Suprapubic skin (tissue), 4 donors: Measurements from ENCODE around the gene MYMK. TPM values are rescaled to one million over a fixed set of nuclear protein-coding genes. Genes with fewer than 3 reads are reported as not detected.

Source experiments
- DNase-seq, 2 donors: peaks; one replicate each; pipeline ENCODE4 v3.0.0-alpha.2; 2019; ENCODE audit warnings: low spot score in 2 of 2
- H3K27ac ChIP-seq: fragments of 200-600 bp; sonication (generic); one replicate; pipeline ENCODE4 v1.5.1; 2019
- H3K27me3 ChIP-seq: fragments of 200-600 bp; sonication (generic); one replicate; pipeline ENCODE4 v1.5.1; 2019
- H3K36me3 ChIP-seq: fragments of 200-600 bp; sonication (generic); one replicate; pipeline ENCODE4 v1.5.1; 2019
- H3K4me1 ChIP-seq: fragments of 200-600 bp; sonication (generic); one replicate; pipeline ENCODE4 v1.5.1; 2019
- H3K4me3 ChIP-seq: fragments of 200-600 bp; sonication (generic); one replicate; pipeline ENCODE4 v1.5.1; 2019; ENCODE audit warnings: mild to moderate bottlenecking
- H3K9me3 ChIP-seq: fragments of 200-600 bp; sonication (generic); one replicate; pipeline ENCODE4 v1.5.1; 2019
- EP300 ChIP-seq: sonication (generic); formaldehyde crosslinking; IDR thresholded peaks from one replicate; pipeline ENCODE4 v1.6.1; 2017; ENCODE audit warnings: antibody characterized with exemption
- POLR2A ChIP-seq, 2 donors: fragments of 450-650 bp; IDR thresholded peaks; one replicate each; pipeline ENCODE4 v1.6.1; 2017; ENCODE audit warnings: antibody characterized with exemption in 2 of 2, mild to moderate bottlenecking in 2 of 2, moderate library complexity in 2 of 2
- POLR2AphosphoS5 ChIP-seq, 3 donors: sonication (generic); formaldehyde crosslinking; IDR thresholded peaks; one replicate each; pipeline ENCODE4 v1.6.1; 2017; ENCODE audit warnings: antibody characterized with exemption in 3 of 3
- WGBS: methylation state at CpG from one replicate; pipeline ENCODE4 v1.1.5; 2018; 5-methylcytosine and 5-hydroxymethylcytosine counted together
- total RNA-seq, 4 donors: library from RNA; depleted of rRNA; stranded (reverse); fragments of >200 nt; gene quantifications; one replicate each; pipeline ENCODE4 v1.1.0, GENCODE V29; 2016
- TF ChIP-seq, protein P1 (sequence below), 2 donors: fragments of 200-600 bp in 1 of 2; fragments of 450-650 bp in 1 of 2; sonication (generic) in 1 of 2; IDR thresholded peaks; one replicate each; pipeline ENCODE4 v1.5.1; 2016 to 2019; ENCODE audit warnings: antibody characterized with exemption in 2 of 2, mild to moderate bottlenecking in 1 of 2, moderate library complexity in 1 of 2

Gene MYMK
- total RNA-seq, 4 donors from 2014 or later = not detected

- Histone ChIP-seq H3K27ac (no peak overlapping the region), H3K27me3 (peaks cover 21% of the 10 kb centered on the region), H3K4me1 (peaks cover 19% of the 10 kb centered on the region), H3K36me3 (no peaks in the 10 kb centered on the region), H3K9me3 (no peaks in the 10 kb centered on the region), H3K4me3 (no peak overlapping the region)
- 75% methylated on average over 6 of the region's 8 CpGs for WGBS
- TF ChIP-seq, protein P1, sequence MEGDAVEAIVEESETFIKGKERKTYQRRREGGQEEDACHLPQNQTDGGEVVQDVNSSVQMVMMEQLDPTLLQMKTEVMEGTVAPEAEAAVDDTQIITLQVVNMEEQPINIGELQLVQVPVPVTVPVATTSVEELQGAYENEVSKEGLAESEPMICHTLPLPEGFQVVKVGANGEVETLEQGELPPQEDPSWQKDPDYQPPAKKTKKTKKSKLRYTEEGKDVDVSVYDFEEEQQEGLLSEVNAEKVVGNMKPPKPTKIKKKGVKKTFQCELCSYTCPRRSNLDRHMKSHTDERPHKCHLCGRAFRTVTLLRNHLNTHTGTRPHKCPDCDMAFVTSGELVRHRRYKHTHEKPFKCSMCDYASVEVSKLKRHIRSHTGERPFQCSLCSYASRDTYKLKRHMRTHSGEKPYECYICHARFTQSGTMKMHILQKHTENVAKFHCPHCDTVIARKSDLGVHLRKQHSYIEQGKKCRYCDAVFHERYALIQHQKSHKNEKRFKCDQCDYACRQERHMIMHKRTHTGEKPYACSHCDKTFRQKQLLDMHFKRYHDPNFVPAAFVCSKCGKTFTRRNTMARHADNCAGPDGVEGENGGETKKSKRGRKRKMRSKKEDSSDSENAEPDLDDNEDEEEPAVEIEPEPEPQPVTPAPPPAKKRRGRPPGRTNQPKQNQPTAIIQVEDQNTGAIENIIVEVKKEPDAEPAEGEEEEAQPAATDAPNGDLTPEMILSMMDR (IDR thresholded peaks at IDR 0.05) = no peak
- TF ChIP-seq POLR2A (IDR thresholded peaks at IDR 0.05) (no peak), EP300 (no peak), POLR2AphosphoS5 (IDR thresholded peaks at IDR 0.05) (no peak)
- no peak for DNase-seq
Measured at GRCh38 chr9:133523106-133523505, 1.7 kb downstream of the MYMK start.

DNA sequence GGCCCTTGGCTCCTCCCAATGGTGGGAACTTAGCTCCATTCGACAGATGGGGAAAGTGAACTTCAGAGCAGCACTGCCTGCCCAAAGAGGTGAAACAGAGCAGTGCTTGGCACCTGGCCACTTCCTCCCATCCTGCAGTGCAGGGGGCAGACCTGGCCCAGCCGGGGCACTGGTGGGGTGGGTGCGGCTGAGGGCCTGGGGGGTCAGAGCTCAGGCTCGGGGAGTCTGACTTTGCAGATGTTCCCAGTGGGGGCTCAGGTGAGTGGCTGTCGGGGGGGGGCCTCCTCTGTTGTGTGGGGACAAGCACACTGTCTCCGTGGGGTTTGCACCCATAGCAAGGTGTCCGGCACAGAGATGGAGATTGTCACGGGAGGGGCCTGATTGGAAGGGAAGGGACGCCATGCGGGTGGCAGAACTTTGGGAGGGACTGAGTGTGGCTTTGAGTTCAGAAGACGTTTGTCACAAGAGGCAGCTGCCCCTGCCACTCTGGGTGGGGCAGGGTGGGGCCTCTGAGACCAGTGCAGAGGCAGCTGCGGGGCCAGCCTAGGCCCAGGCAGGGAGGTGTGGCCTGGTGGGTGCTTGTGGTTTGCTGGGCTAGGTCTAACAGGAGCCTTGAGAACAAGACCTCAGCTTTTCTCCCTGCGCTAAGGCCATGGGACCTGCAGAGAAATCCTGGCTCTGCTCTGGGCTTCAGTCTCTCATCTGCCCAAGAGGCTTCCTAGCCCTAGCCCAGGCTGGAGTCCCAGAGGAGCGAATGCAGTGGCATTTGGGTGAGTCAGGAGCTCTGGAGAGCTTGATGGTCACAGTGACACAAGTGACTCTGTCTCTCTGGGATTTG is 2.5 kb downstream of the MYMK start:
- no peaks in the 10 kb centered on the region for H3K36me3 ChIP-seq
- H3K27ac ChIP-seq = no peak overlapping the region
- no peak for DNase-seq
- H3K27me3 ChIP-seq = peaks cover 12% of the 10 kb centered on the region
- no peak overlapping the region for H3K4me3 ChIP-seq
- 80% methylated on average over 9 of the region's 14 CpGs for WGBS
- peaks cover 11% of the 10 kb centered on the region for H3K4me1 ChIP-seq
- no peaks in the 10 kb centered on the region for H3K9me3 ChIP-seq
- no peak for TF ChIP-seq POLR2AphosphoS5 (IDR thresholded peaks at IDR 0.05)

GRCh38 chr9:133521122-133522072 is 3.4 kb downstream of the MYMK start:
- Histone ChIP-seq H3K27ac (no peak overlapping the region), H3K4me3 (no peak overlapping the region), H3K9me3 (no peaks in the 10 kb centered on the region), H3K4me1 (peaks cover 3% of the 10 kb centered on the region), H3K27me3 (peaks cover 3% of the 10 kb centered on the region), H3K36me3 (no peaks in the 10 kb centered on the region)
- no peak for DNase-seq
- TF ChIP-seq EP300 (no peak), POLR2AphosphoS5 (IDR thresholded peaks at IDR 0.05) (no peak), POLR2A (IDR thresholded peaks at IDR 0.05) (no peak)
- TF ChIP-seq, protein P1 (IDR thresholded peaks at IDR 0.05) = no peak
- 88% methylated on average over 16 of the region's 21 CpGs for WGBS

DNA sequence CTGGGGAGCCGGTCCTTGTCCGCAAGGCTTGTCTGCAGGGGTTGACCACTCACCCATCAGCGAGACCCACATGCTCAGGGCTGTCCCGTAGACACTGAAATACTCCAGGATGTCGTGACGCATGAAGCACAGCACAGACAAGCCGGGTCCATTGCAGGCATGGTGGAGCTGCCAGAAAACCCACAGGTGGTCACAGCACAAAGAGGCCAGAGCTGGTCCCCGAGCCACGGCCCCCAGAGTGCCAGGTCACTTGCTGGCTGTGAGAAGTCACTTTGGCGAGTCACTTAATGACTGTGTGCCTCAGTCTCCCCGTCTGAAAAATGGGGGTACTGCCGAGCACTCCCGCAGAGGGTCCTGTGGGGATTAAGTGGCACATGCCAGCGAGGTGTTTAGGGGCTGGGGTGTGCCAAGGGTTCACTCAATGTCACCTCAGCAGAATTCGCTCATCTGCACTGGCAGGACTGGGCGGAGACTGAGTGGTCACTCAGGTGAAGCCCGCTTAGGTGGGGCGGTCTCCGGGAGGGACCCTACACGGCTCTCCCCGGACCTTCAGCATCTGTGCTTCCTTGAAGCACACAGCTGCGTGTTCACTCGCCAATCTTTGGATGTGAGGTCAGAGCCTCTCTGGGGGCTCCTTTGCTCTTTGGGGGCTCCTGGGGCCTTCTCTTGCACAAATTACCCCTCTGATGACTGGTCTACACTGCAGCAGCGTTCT is 4.5 kb downstream of the MYMK start:
- TF ChIP-seq, protein P1 (IDR thresholded peaks at IDR 0.05) = no peak
- TF ChIP-seq EP300 = no peak
- no peak for TF ChIP-seq POLR2A (IDR thresholded peaks at IDR 0.05)
- no peaks in the 10 kb centered on the region for H3K9me3 ChIP-seq
- peaks cover 1% of the 10 kb centered on the region for H3K4me1 ChIP-seq
- H3K27me3 ChIP-seq = no peaks in the 10 kb centered on the region
- no peak overlapping the region for H3K27ac ChIP-seq
- no peak overlapping the region for H3K4me3 ChIP-seq
- no peaks in the 10 kb centered on the region for H3K36me3 ChIP-seq
- no peak for DNase-seq
- 78% methylated on average over 15 of the region's 24 CpGs for WGBS

DNA sequence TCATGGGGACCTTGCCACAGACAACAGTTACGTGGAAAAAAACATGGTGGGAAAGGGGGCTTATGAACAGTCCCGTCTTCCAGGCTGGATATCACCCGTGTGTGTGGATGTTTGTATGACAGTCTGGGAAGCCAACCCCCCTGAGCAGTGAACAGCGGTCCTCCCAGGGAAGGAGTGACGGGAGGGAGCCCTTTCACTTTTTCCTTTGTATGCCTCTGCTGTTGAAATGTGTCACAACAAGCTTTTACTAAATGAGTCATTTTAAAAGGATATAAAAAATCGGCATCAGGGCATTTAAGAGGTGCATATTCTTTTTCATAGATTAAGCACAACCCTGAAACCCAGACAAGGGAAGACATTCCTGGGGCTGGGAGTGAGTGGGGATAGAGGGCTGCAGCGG is 5.1 kb downstream of the MYMK start:
- DNase-seq = no peak
- Histone ChIP-seq H3K27me3 (no peaks in the 10 kb centered on the region), H3K27ac (no peak overlapping the region), H3K4me3 (no peak overlapping the region), H3K36me3 (no peaks in the 10 kb centered on the region), H3K9me3 (no peaks in the 10 kb centered on the region), H3K4me1 (peaks cover 7% of the 10 kb centered on the region)
- WGBS = 46% methylated on average over 7 of the region's 7 CpGs
- TF ChIP-seq POLR2AphosphoS5 (IDR thresholded peaks at IDR 0.05) = no peak
- TF ChIP-seq POLR2A (IDR thresholded peaks at IDR 0.05) = no peak
- TF ChIP-seq, protein P1 (IDR thresholded peaks at IDR 0.05) = no peak
- TF ChIP-seq EP300 = no peak
